Lung (tissue), 12 donors: Measurements from ENCODE around the gene PRRG1. TPM values are rescaled to one million over a fixed set of nuclear protein-coding genes. Genes with fewer than 3 reads are reported as not detected.
"Not testable (repeated sequence)": the region's sequence is repeated elsewhere in the genome, so short reads cannot be mapped to it uniquely, and the experiment has no call there.

Source experiments
- ATAC-seq: fragments of 200-7000 bp; cut with Tn5 transposase; one replicate; pipeline ENCODE4 v1.9.1; 2020; ENCODE audit warnings: moderate number of reproducible peaks; ENCODE audit not compliant: insufficient read depth, low FRiP score
- DNase-seq, 3 donors: peaks; one replicate each; pipeline ENCODE4 v3.0.0-alpha.2; 2013 to 2017
- H3K27ac ChIP-seq, 2 donors: one replicate each; pipeline ENCODE4 v1.5.1; 2013; ENCODE audit warnings: mild to moderate bottlenecking in 2 of 2, moderate library complexity in 2 of 2, control low read depth in 1 of 2, inconsistent platforms in 1 of 2, low read depth in 1 of 2, low read length in 1 of 2
- H3K27me3 ChIP-seq, 3 donors: one replicate each; pipeline ENCODE4 v1.5.1; 2013; ENCODE audit warnings: low read length in 2 of 3; ENCODE audit not compliant: control insufficient read depth in 3 of 3, insufficient read depth in 3 of 3
- H3K36me3 ChIP-seq, 4 donors: one replicate each; pipeline ENCODE4 v1.5.1; 2013; ENCODE audit warnings: low read length in 4 of 4, mild to moderate bottlenecking in 1 of 4, moderate library complexity in 1 of 4; ENCODE audit not compliant: control insufficient read depth in 4 of 4, insufficient read depth in 4 of 4
- H3K4me1 ChIP-seq, 5 donors: one replicate each; pipeline ENCODE4 v1.5.1; 2013; ENCODE audit warnings: low read length in 5 of 5, mild to moderate bottlenecking in 2 of 5, moderate library complexity in 1 of 5; ENCODE audit not compliant: control insufficient read depth in 5 of 5, insufficient read depth in 5 of 5
- H3K4me3 ChIP-seq: one replicate; pipeline ENCODE4 v1.5.1; 2013; ENCODE audit warnings: mild to moderate bottlenecking, control low read depth, moderate library complexity
- H3K9ac ChIP-seq, 2 donors: one replicate each; pipeline ENCODE4 v1.5.1; 2013; ENCODE audit warnings: low read length in 2 of 2, control low read depth in 1 of 2; ENCODE audit not compliant: insufficient read depth in 1 of 2
- H3K9me3 ChIP-seq, 4 donors: one replicate each; pipeline ENCODE4 v1.5.1; 2013; ENCODE audit warnings: low read length in 3 of 4, mild to moderate bottlenecking in 1 of 4, moderate library complexity in 1 of 4; ENCODE audit not compliant: control insufficient read depth in 4 of 4, insufficient read depth in 3 of 4
- CTCF ChIP-seq: IDR thresholded peaks from 2 replicates; pipeline ENCODE4 v1.5.1; 2012; ENCODE audit warnings: mild to moderate bottlenecking; ENCODE audit errors: control extremely low read depth, extremely low read depth
- WGBS, 2 donors: extraction: QIAGEN DNeasy Blood & Tissue Kit; methylation state at CpG; one replicate each; pipeline ENCODE4 v1.1.7; 2013; 5-methylcytosine and 5-hydroxymethylcytosine counted together
- polyA plus RNA-seq, 2 donors: library from polyadenylated mRNA; stranded (reverse); fragments of 200-250 nt; gene quantifications; one replicate each; pipeline ENCODE4 v1.2.1, GENCODE V29; 2013
- total RNA-seq, 2 donors: library from RNA; depleted of rRNA in 1 of 2; stranded (reverse); fragments of >200 nt in 1 of 2; gene quantifications; one replicate each; pipeline ENCODE4 v1.2.1, GENCODE V29; 2014 to 2021
- donor health status: control.
- donor health status: control.
- donor health status: Bipolar disorder and iron deficiency.
- donor health status: healthy.
- donor health status: DM: yes; HTN: yes; CAD: no.

The PRRG1 gene
- total and polyA plus RNA-seq, 4 donors = 2.1 to 15.0 (median 3.8) TPM

- H3K36me3 ChIP-seq = peaks cover 0 to 1% (median 0%) of the 10 kb centered on the region in 4 donors
- H3K27me3 ChIP-seq = peaks cover 0 to 12% (median 9%) of the 10 kb centered on the region in 3 donors
- H3K27ac ChIP-seq = no peak overlapping the region
- no peaks in the 10 kb centered on the region for H3K4me1 ChIP-seq
- peaks cover 0 to 1% (median 0%) of the 10 kb centered on the region in 4 donors for H3K9me3 ChIP-seq
- no peak overlapping the region for H3K4me3 ChIP-seq
- ATAC-seq = no peak
- H3K9ac ChIP-seq = no peak overlapping the region
- no peak for DNase-seq
- whole genome bisulfite sequencing, 2 donors = 79 to 93% methylated on average over 1 of the region's 1 CpG
- no peak for TF ChIP-seq CTCF
Observed at GRCh38 chrX:37453821-37454220, 104.7 kb downstream of the PRRG1 start.

GRCh38 chrX:37454537-37455285 lies 105.5 kb downstream of the PRRG1 start:
- Histone ChIP-seq H3K4me3 (no peak overlapping the region), H3K27ac (no peak overlapping the region), H3K9me3 (peaks cover 0 to 1% (median 0%) of the 10 kb centered on the region in 4 donors), H3K9ac (no peak overlapping the region), H3K27me3 (peaks cover 0 to 9% (median 8%) of the 10 kb centered on the region in 3 donors), H3K36me3 (peaks cover 0 to 1% (median 0%) of the 10 kb centered on the region in 4 donors), H3K4me1 (no peaks in the 10 kb centered on the region)
- ATAC-seq (no peak), DNase-seq (no peak)
- 34 to 64% methylated on average over 2 of the region's 2 CpGs for WGBS, 2 donors
- TF ChIP-seq CTCF = no peak

DNA sequence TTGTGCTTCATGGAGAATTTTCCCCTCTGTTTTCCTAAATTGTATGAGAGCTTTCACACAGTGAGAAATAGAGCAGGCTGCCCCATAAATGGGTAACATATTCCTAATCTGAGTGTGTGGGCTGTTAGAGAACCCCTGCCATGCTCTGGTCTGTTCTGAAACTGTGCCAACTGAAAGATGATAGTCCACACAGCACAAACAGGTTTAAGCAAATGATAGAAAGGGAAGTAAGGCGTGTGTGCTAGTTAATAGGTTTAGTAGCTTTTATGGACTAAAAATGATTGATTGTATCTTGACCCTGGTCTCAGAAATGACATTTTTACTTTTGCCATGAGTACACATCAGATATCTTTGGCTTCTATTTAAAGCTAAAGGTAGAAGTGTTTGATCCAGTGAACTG lies 106.2 kb downstream of the PRRG1 start:
- Histone ChIP-seq H3K9ac (no peak overlapping the region), H3K36me3 (peaks cover 0 to 1% (median 0%) of the 10 kb centered on the region in 4 donors), H3K4me1 (no peaks in the 10 kb centered on the region), H3K4me3 (no peak overlapping the region), H3K27ac (no peak overlapping the region), H3K9me3 (peaks cover 0 to 1% (median 0%) of the 10 kb centered on the region in 4 donors), H3K27me3 (peaks cover 0 to 9% (median 8%) of the 10 kb centered on the region in 3 donors)
- no peak for ATAC-seq
- 68 to 71% methylated on average over 1 of the region's 1 CpG for WGBS, 2 donors
- DNase-seq = no peak
- no peak for TF ChIP-seq CTCF

DNA sequence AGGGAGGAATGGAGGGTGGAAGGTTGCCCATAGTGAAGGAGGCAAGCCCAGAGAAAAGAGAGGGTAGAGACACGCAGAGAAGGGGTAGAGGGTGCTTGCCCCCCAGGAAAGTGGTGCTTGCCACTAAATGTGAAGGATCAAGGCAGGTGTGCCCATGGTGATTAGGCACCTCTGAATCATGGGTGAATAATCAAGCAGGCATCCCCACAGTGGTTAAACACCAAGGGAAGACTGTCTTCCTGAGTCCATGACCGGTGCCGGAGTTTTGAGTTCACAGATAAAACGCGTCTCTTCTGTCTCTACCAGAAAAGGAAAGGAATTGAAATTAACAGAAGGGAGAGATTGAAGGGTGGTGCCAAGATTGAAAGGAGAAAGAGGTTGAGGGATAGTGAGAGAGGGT lies 111.1 kb downstream of the PRRG1 start:
- not testable (repeated sequence) for DNase-seq, ATAC-seq, H3K36me3 ChIP-seq, H3K4me1 ChIP-seq, H3K27ac ChIP-seq, H3K9me3 ChIP-seq, H3K9ac ChIP-seq, H3K4me3 ChIP-seq
- H3K27me3 ChIP-seq = peaks cover 0 to 11% (median 5%) of the 10 kb centered on the region in 3 donors
- 90 to 94% methylated on average over 5 of the region's 5 CpGs for WGBS, 2 donors
